ENCODE results near the gene PUSL1. TPM values are rescaled to one million over a fixed set of nuclear protein-coding genes. Genes with fewer than 3 reads are reported as not detected.

PUSL1 gene
- total and polyA plus RNA-seq, 2 of the 13 experiments (the other 11 are each of a cell fraction or from before 2014, with no cell fraction given): 8.3 to 22.2 TPM

DNA sequence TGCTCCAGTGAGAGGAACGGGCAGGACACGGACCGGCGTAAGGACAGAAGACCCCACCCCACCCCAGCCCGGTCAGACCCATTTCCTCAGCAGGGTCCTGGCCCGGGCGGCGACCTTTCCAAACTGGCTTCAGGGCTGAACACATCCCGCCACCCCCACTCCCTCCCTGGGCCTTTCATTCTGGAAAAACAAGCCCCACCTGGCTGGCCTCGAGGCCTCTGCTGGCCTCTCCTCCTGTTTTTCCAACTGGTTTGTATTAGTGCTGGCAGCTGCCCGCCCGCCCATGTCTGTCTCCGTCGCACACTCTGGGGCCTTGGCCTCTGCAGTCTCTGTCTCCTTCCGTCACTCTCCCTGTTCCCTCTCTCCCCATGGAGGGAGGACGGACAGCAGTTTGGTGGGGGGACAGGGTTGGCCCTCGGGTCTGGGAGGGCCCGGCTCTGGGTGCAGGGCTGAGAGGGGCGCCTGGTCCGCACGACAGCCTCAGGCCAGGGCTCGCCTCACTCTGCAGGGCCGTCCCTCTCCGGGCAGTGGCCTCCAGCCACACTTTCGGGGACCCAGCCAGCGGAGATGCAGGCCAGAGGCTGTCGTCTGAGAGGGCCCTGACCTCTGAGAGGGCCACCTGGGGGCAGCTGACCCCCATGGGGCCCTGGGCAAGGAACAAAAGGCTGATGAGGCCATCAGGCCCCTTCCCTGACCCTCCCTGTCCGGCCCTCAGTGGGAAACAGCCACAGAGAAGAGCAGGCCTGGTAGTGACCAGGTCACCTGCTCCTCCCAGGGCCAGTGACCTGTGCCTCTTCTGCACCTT lies 51.5 kb downstream of the PUSL1 start (continued):
- TF ChIP-seq ZSCAN29 (CRISPR knock-in tag; conservative IDR thresholded peaks at IDR 0.05): 0 out of 2 replicates have a peak, but pooled peaks have one; percentile 64
- TF ChIP-seq ZFX (CRISPR knock-in tag; IDR thresholded peaks at IDR 0.05; ENCODE audit: low read depth): peak; percentile 95
- no peak for TF ChIP-seq ZNF850 (CRISPR knock-in tag; conservative IDR thresholded peaks at IDR 0.05)
- peak; percentile 68; the same call in 1 of the 2 replicates for TF ChIP-seq REPIN1 (CRISPR knock-in tag; IDR thresholded peaks at IDR 0.05; ENCODE audit: borderline replicate concordance, low read depth)
- no peak for TF ChIP-seq SMC3 (IDR thresholded peaks at IDR 0.05; ENCODE audit: low read length)
- TF ChIP-seq RBM39 (IDR thresholded peaks at IDR 0.05; ENCODE audit: low read depth, low read length, poor library complexity, severe bottlenecking): no peak
- TF ChIP-seq IKZF5 (CRISPR knock-in tag; IDR thresholded peaks at IDR 0.05): 0 out of 2 replicates have a peak, but pooled peaks have one; percentile 23
- TF ChIP-seq ZNF451 (CRISPR knock-in tag; IDR thresholded peaks at IDR 0.05): no peak; the same call in 1 of the 2 replicates
- TF ChIP-seq HMGA1 (CRISPR knock-in tag; conservative IDR thresholded peaks at IDR 0.05): no peak
- no peak for TF ChIP-seq SIX4 (CRISPR knock-in tag; IDR thresholded peaks at IDR 0.05)
- TF ChIP-seq, protein P1, sequence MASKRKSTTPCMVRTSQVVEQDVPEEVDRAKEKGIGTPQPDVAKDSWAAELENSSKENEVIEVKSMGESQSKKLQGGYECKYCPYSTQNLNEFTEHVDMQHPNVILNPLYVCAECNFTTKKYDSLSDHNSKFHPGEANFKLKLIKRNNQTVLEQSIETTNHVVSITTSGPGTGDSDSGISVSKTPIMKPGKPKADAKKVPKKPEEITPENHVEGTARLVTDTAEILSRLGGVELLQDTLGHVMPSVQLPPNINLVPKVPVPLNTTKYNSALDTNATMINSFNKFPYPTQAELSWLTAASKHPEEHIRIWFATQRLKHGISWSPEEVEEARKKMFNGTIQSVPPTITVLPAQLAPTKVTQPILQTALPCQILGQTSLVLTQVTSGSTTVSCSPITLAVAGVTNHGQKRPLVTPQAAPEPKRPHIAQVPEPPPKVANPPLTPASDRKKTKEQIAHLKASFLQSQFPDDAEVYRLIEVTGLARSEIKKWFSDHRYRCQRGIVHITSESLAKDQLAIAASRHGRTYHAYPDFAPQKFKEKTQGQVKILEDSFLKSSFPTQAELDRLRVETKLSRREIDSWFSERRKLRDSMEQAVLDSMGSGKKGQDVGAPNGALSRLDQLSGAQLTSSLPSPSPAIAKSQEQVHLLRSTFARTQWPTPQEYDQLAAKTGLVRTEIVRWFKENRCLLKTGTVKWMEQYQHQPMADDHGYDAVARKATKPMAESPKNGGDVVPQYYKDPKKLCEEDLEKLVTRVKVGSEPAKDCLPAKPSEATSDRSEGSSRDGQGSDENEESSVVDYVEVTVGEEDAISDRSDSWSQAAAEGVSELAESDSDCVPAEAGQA (IDR thresholded peaks at IDR 0.05; ENCODE audit: low read depth): no peak
- TF ChIP-seq, protein P1 (CRISPR knock-in tag; IDR thresholded peaks at IDR 0.05; ENCODE audit: borderline replicate concordance): no peak
- no peak for TF ChIP-seq ZNF556 (CRISPR knock-in tag; IDR thresholded peaks at IDR 0.05; ENCODE audit: borderline replicate concordance)
- TF ChIP-seq ZNF296 (CRISPR knock-in tag; conservative IDR thresholded peaks at IDR 0.05): peak; percentile 98
- 0 out of 2 replicates have a peak, but pooled peaks have one; percentile 63 for TF ChIP-seq ZSCAN25 (CRISPR knock-in tag; IDR thresholded peaks at IDR 0.05)
- TF ChIP-seq POLR2G (IDR thresholded peaks at IDR 0.05; ENCODE audit: low read depth, low read length): peak; percentile 64; the same call in 1 of the 2 replicates
- TF ChIP-seq MTA1 (CRISPR knock-in tag; IDR thresholded peaks at IDR 0.05; ENCODE audit: borderline replicate concordance): peak; percentile 83; the same call in 1 of the 2 replicates
- TF ChIP-seq, protein P2, sequence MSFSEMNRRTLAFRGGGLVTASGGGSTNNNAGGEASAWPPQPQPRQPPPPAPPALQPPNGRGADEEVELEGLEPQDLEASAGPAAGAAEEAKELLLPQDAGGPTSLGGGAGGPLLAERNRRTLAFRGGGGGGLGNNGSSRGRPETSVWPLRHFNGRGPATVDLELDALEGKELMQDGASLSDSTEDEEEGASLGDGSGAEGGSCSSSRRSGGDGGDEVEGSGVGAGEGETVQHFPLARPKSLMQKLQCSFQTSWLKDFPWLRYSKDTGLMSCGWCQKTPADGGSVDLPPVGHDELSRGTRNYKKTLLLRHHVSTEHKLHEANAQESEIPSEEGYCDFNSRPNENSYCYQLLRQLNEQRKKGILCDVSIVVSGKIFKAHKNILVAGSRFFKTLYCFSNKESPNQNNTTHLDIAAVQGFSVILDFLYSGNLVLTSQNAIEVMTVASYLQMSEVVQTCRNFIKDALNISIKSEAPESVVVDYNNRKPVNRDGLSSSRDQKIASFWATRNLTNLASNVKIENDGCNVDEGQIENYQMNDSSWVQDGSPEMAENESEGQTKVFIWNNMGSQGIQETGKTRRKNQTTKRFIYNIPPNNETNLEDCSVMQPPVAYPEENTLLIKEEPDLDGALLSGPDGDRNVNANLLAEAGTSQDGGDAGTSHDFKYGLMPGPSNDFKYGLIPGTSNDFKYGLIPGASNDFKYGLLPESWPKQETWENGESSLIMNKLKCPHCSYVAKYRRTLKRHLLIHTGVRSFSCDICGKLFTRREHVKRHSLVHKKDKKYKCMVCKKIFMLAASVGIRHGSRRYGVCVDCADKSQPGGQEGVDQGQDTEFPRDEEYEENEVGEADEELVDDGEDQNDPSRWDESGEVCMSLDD (CRISPR knock-in tag; IDR thresholded peaks at IDR 0.05; ENCODE audit: borderline replicate concordance): peak; percentile 84

Data from HepG2 (cell line).